ENCODE results near the gene ABCG4.

ABCG4 gene

GRCh38 chr11:119125821-119126220 lies 23.0 kb upstream of the ABCG4 start:
- Histone ChIP-seq H4K20me1 (ENCODE audit: control insufficient read depth, insufficient read depth, low read depth, low read length) (0 out of 2 replicates have a peak, but pooled peaks cover 4% of the 10 kb centered on the region), H3K4me1 (ENCODE audit: control insufficient read depth, low read length) (peaks cover 19% of the 10 kb centered on the region), H3K27me3 (ENCODE audit: control insufficient read depth, low read length) (no peaks in the 10 kb centered on the region), H3K9me2 (replicated peaks; ENCODE audit: control insufficient read depth, low read length) (no peaks in the 10 kb centered on the region), H3K36me3 (ENCODE audit: control insufficient read depth, low read length) (peaks cover 34% of the 10 kb centered on the region), H3K4me3 (ENCODE audit: low read length) (no peak overlapping the region), H3F3A (ENCODE audit: control insufficient read depth, insufficient read depth) (0 out of 2 replicates have a peak, but pooled peaks cover 4% of the 10 kb centered on the region), H3K79me2 (ENCODE audit: control insufficient read depth, low read length) (peaks cover 33% of the 10 kb centered on the region), H3K9me3 (ENCODE audit: control insufficient read depth, insufficient read depth, low read length) (no peaks in the 10 kb centered on the region), H3K27ac (ENCODE audit: low read depth, low read length) (no peak overlapping the region), H3K4me2 (ENCODE audit: low read length) (no peak overlapping the region)
- no peak for TF ChIP-seq EZH2phosphoT487 (IDR thresholded peaks at IDR 0.05; ENCODE audit: borderline replicate concordance, low read length)
- TF ChIP-seq CTCF (IDR thresholded peaks at IDR 0.05; ENCODE audit: low read depth, low read length, poor library complexity, severe bottlenecking), result no peak

- Histone ChIP-seq H3K4me2 (ENCODE audit: low read length) (no peak overlapping the region), H3K9me3 (ENCODE audit: control insufficient read depth, insufficient read depth, low read length) (no peaks in the 10 kb centered on the region), H3F3A (ENCODE audit: control insufficient read depth, insufficient read depth) (0 out of 2 replicates have a peak, but pooled peaks cover 4% of the 10 kb centered on the region), H3K4me1 (ENCODE audit: control insufficient read depth, low read length) (peaks cover 16% of the 10 kb centered on the region), H3K79me2 (ENCODE audit: control insufficient read depth, low read length) (peaks cover 30% of the 10 kb centered on the region), H4K20me1 (ENCODE audit: control insufficient read depth, insufficient read depth, low read depth, low read length) (0 out of 2 replicates have a peak, but pooled peaks cover 4% of the 10 kb centered on the region), H3K4me3 (ENCODE audit: low read length) (no peak overlapping the region), H3K36me3 (ENCODE audit: control insufficient read depth, low read length) (peaks cover 42% of the 10 kb centered on the region), H3K27ac (ENCODE audit: low read depth, low read length) (no peak overlapping the region), H3K27me3 (ENCODE audit: control insufficient read depth, low read length) (no peaks in the 10 kb centered on the region), H3K9me2 (replicated peaks; ENCODE audit: control insufficient read depth, low read length) (no peaks in the 10 kb centered on the region)
- TF ChIP-seq CTCF (IDR thresholded peaks at IDR 0.05; ENCODE audit: low read depth, low read length, poor library complexity, severe bottlenecking) (no peak), EZH2phosphoT487 (IDR thresholded peaks at IDR 0.05; ENCODE audit: borderline replicate concordance, low read length) (no peak)
Measured at GRCh38 chr11:119126675-119127268, 22.1 kb upstream of the ABCG4 start.

- Histone ChIP-seq H3K4me3 (ENCODE audit: low read length) (no peak overlapping the region), H3K9me2 (replicated peaks; ENCODE audit: control insufficient read depth, low read length) (no peaks in the 10 kb centered on the region), H3K36me3 (ENCODE audit: control insufficient read depth, low read length) (peaks cover 56% of the 10 kb centered on the region), H3K27me3 (ENCODE audit: control insufficient read depth, low read length) (no peaks in the 10 kb centered on the region), H3F3A (ENCODE audit: control insufficient read depth, insufficient read depth) (0 out of 2 replicates have a peak, but pooled peaks cover 4% of the 10 kb centered on the region), H3K27ac (ENCODE audit: low read depth, low read length) (no peak overlapping the region), H3K4me1 (ENCODE audit: control insufficient read depth, low read length) (peaks cover 8% of the 10 kb centered on the region), H3K4me2 (ENCODE audit: low read length) (no peak overlapping the region), H3K9me3 (ENCODE audit: control insufficient read depth, insufficient read depth, low read length) (no peaks in the 10 kb centered on the region), H4K20me1 (ENCODE audit: control insufficient read depth, insufficient read depth, low read depth, low read length) (0 out of 2 replicates have a peak, but pooled peaks cover 4% of the 10 kb centered on the region), H3K79me2 (ENCODE audit: control insufficient read depth, low read length) (peaks cover 5% of the 10 kb centered on the region)
- TF ChIP-seq CTCF (IDR thresholded peaks at IDR 0.05; ENCODE audit: low read depth, low read length, poor library complexity, severe bottlenecking) (no peak), EZH2phosphoT487 (IDR thresholded peaks at IDR 0.05; ENCODE audit: borderline replicate concordance, low read length) (no peak)
Measured at GRCh38 chr11:119130662-119131061, 18.2 kb upstream of the ABCG4 start.

Measured in DOHH2 (cell line).